SH-SY5Y (cell line): ENCODE data around the gene PKP2.

Source experiments
- GATA2 ChIP-seq: IDR thresholded peaks from 2 replicates; pipeline ENCODE4 v1.6.1; 2011; ENCODE audit warnings: mild to moderate bottlenecking, low read depth, low read length
- GATA3 ChIP-seq: IDR thresholded peaks from 2 replicates; pipeline ENCODE4 v1.6.1; 2011; ENCODE audit warnings: low read depth, mild to moderate bottlenecking, low read length, moderate library complexity

- no peak for TF ChIP-seq GATA3
- no peak for TF ChIP-seq GATA2
Observed at GRCh38 chr12:32843528-32844095, 53.0 kb downstream of the PKP2 start.
